ENCODE measurements around the gene TRAK1. TPM values are rescaled to one million over a fixed set of nuclear protein-coding genes. Genes with fewer than 3 reads are reported as not detected.

Gene TRAK1
- total RNA-seq, 2 experiments from 2014 or later, result 62.5 to 88.3 TPM

- H3K79me2 ChIP-seq (ENCODE audit: insufficient read depth, low read depth, low read length), result peaks cover 17% of the 10 kb centered on the region; the same call in 1 of the 2 replicates
- intact Hi-C loops (cut with micrococcal nuclease; ENCODE audit: unreplicated experiment), result no loop called here
- H3K4me2 ChIP-seq (ENCODE audit: low read length), result no peak overlapping the region
- peaks cover 84% of the 10 kb centered on the region for H3K36me3 ChIP-seq (ENCODE audit: insufficient read depth, low read length)
- H2AFZ ChIP-seq (ENCODE audit: low read length), result no peak overlapping the region
- no peak overlapping the region for H3K4me3 ChIP-seq (ENCODE audit: low read depth, low read length, poor library complexity, severe bottlenecking)
- no peaks in the 10 kb centered on the region for H3K9me3 ChIP-seq (ENCODE audit: low read length)
- H3K4me1 ChIP-seq (ENCODE audit: insufficient read depth, low read length, poor library complexity, severe bottlenecking), result peaks cover 44% of the 10 kb centered on the region
- DNase-seq (ENCODE audit: low spot score), result no peak
- POLR2A ChIA-PET, result interaction anchor here (1.4 kb wide), 1 partner anchor 60 kb away, joined by 4 read pairs; no protein-coding TSS in a partner anchor
- no peaks in the 10 kb centered on the region for H3K9me2 ChIP-seq (ENCODE audit: insufficient read depth, low read length)
- no TSS peak for BruUV-seq (replicated peaks)
- no peak overlapping the region for H3K27ac ChIP-seq (ENCODE audit: low read depth, low read length, poor library complexity, severe bottlenecking)
- no peak for TF ChIP-seq EZH2phosphoT487 (IDR thresholded peaks at IDR 0.05; ENCODE audit: borderline replicate concordance, low read depth, low read length)
- TF ChIP-seq CTCF (conservative IDR thresholded peaks at IDR 0.05; ENCODE audit: low read length), result no peak
- CTCF ChIA-PET (ENCODE audit: unreplicated experiment), result no interaction called here
- H4K20me1 ChIP-seq (ENCODE audit: insufficient read depth, low read length), result peaks cover 4% of the 10 kb centered on the region; the same call in 1 of the 2 replicates
Measured at GRCh38 chr3:42189001-42189460, 97.9 kb downstream of the TRAK1 start.

- TF ChIP-seq EZH2phosphoT487 (IDR thresholded peaks at IDR 0.05; ENCODE audit: borderline replicate concordance, low read depth, low read length) (no peak), CTCF (conservative IDR thresholded peaks at IDR 0.05; ENCODE audit: low read length) (no peak)
- no peak overlapping the region for H2AFZ ChIP-seq (ENCODE audit: low read length)
- H3K4me2 ChIP-seq (ENCODE audit: low read length), result no peak overlapping the region
- H3K4me3 ChIP-seq (ENCODE audit: low read depth, low read length, poor library complexity, severe bottlenecking), result no peak overlapping the region
- ChIA-PET CTCF (ENCODE audit: unreplicated experiment) (interaction anchor here (1.0 to 1.1 kb wide), 2 partner anchors 27 to 61 kb away, joined by 3 to 5 read pairs; no protein-coding TSS in a partner anchor), POLR2A (interaction anchor here (1.4 to 3.1 kb wide), 2 partner anchors 14 to 61 kb away, joined by 4 to 14 read pairs; no protein-coding TSS in a partner anchor)
- peaks cover 4% of the 10 kb centered on the region; the same call in 1 of the 2 replicates for H4K20me1 ChIP-seq (ENCODE audit: insufficient read depth, low read length)
- no peaks in the 10 kb centered on the region for H3K9me3 ChIP-seq (ENCODE audit: low read length)
- no TSS peak for BruUV-seq (replicated peaks)
- DNase-seq (ENCODE audit: low spot score), result no peak
- H3K36me3 ChIP-seq (ENCODE audit: insufficient read depth, low read length), result peaks cover 84% of the 10 kb centered on the region
- peaks cover 21% of the 10 kb centered on the region; the same call in 1 of the 2 replicates for H3K79me2 ChIP-seq (ENCODE audit: insufficient read depth, low read depth, low read length)
- H3K9me2 ChIP-seq (ENCODE audit: insufficient read depth, low read length), result no peaks in the 10 kb centered on the region
- peak overlapping the region; percentile 92 for H3K27ac ChIP-seq (ENCODE audit: low read depth, low read length, poor library complexity, severe bottlenecking)
- H3K4me1 ChIP-seq (ENCODE audit: insufficient read depth, low read length, poor library complexity, severe bottlenecking), result peaks cover 51% of the 10 kb centered on the region
- intact Hi-C loops (cut with micrococcal nuclease; ENCODE audit: unreplicated experiment), result loop anchor here (2.0 kb wide), 2 partner anchors 13 to 177 kb away; no protein-coding TSS in a partner anchor
Measured at GRCh38 chr3:42189736-42190135, 98.6 kb downstream of the TRAK1 start.

Measured in OCI-LY7 (cell line).